ENCODE results near the gene MLPH. TPM values are rescaled to one million over a fixed set of nuclear protein-coding genes. Genes with fewer than 3 reads are reported as not detected.

MLPH gene
- polyA plus RNA-seq, 1 donor from 2014 or later, result not detected

DNA sequence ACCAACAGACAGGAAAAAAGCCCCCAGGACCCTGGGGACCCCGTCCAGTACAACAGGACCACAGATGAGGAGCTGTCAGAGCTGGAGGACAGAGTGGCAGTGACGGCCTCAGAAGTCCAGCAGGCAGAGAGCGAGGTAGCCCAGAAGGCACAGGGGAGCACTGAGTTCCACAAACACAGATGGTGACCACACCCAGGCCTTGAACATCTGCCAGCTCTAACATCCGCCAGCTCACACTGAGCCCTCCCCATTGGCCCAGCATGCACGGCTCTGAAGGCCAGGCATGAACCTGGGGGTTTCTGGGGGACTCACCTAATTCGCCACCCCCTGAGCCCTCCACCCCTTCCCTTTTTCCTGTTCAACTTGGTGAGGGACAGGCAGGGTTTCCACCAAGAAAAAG lies 53.8 kb downstream of the MLPH start:
- no peak overlapping the region for H3K27ac Mint-ChIP-seq
- no peaks in the 10 kb centered on the region for H3K4me1 Mint-ChIP-seq
- no peaks in the 10 kb centered on the region for H3K9me3 Mint-ChIP-seq
- H3K27me3 Mint-ChIP-seq, result peaks cover 7% of the 10 kb centered on the region
- H3K36me3 Mint-ChIP-seq, result no peaks in the 10 kb centered on the region
- no peak overlapping the region for H3K4me3 Mint-ChIP-seq

GRCh38 chr2:237541243-237541642 lies 54.2 kb downstream of the MLPH start:
- H3K27ac Mint-ChIP-seq, result no peak overlapping the region
- no peaks in the 10 kb centered on the region for H3K9me3 Mint-ChIP-seq
- H3K4me3 Mint-ChIP-seq, result no peak overlapping the region
- H3K36me3 Mint-ChIP-seq, result no peaks in the 10 kb centered on the region
- no peaks in the 10 kb centered on the region for H3K4me1 Mint-ChIP-seq
- peaks cover 7% of the 10 kb centered on the region for H3K27me3 Mint-ChIP-seq

DNA sequence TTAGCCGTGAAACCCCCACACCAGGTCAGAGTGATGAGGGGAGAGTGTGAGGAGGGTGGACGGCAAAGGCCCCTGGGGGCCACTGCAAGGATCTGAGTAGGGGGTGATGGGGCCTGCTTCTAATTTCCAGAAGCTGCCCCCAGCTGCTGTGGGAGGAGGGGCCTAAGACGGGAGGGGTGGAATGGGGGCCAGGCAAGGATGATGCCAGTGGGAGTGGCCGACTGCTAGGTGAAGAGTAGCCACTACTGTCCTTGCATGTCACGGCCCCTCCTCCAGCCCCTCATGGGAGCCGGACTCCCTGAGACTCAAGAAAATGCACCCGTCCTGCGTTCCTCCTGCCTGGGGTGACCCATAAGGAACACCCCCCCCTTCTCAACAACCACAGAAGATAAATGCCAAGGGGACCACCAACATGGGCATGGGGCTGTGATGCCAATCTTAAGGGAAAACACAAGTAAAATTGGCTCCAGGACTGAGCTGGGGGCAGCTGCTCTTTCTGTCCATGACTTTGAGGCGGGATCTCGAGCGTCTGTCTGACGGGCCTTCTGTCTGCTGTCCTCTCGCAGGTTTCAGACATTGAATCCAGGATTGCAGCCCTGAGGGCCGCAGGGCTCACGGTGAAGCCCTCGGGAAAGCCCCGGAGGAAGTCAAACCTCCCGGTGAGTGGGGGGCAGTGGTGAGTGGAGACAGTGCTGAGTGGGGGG lies 55.1 kb downstream of the MLPH start:
- Mint-ChIP-seq H3K27me3 (peaks cover 6% of the 10 kb centered on the region), H3K36me3 (no peaks in the 10 kb centered on the region), H3K4me1 (no peaks in the 10 kb centered on the region), H3K9me3 (no peaks in the 10 kb centered on the region), H3K4me3 (no peak overlapping the region), H3K27ac (no peak overlapping the region)

GRCh38 chr2:237546040-237546875 lies 59.2 kb downstream of the MLPH start:
- Mint-ChIP-seq H3K27ac (no peak overlapping the region), H3K4me1 (no peaks in the 10 kb centered on the region), H3K4me3 (no peak overlapping the region), H3K36me3 (no peaks in the 10 kb centered on the region), H3K27me3 (no peaks in the 10 kb centered on the region), H3K9me3 (no peaks in the 10 kb centered on the region)

- Mint-ChIP-seq H3K27ac (no peak overlapping the region), H3K4me3 (no peak overlapping the region), H3K9me3 (no peaks in the 10 kb centered on the region), H3K27me3 (no peaks in the 10 kb centered on the region), H3K4me1 (no peaks in the 10 kb centered on the region), H3K36me3 (no peaks in the 10 kb centered on the region)
Observed at GRCh38 chr2:237546876-237547395, 59.9 kb downstream of the MLPH start.

GRCh38 chr2:237547841-237548416 lies 60.9 kb downstream of the MLPH start:
- Mint-ChIP-seq H3K4me1 (no peaks in the 10 kb centered on the region), H3K27ac (no peak overlapping the region), H3K9me3 (peaks cover 0 to under 1% (median 0%) of the 10 kb centered on the region in 3 donors), H3K4me3 (no peak overlapping the region), H3K36me3 (no peaks in the 10 kb centered on the region), H3K27me3 (no peaks in the 10 kb centered on the region)

DNA sequence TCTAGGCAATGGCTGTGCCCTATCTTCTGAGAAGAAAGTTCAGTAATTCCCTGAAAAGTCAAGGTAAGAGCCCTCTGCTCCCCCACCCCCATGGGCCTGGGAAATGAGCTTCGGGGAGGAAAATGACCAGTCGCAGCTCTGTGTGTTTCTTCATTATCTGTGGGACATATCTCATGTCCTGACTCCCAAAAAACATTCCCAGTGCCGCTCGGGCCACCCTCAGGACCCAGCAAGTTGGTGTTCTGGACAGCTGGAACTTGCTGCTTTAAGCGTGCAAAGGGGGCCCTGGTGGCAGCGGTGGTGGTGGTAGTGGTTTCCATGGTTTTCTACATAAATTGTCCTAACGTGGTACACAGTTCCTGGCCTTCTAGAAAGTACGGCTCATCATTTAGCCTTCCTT lies 62.2 kb downstream of the MLPH start:
- no peak overlapping the region for H3K27ac Mint-ChIP-seq
- peaks cover 0 to 5% (median 0%) of the 10 kb centered on the region in 3 donors for H3K9me3 Mint-ChIP-seq
- H3K4me3 Mint-ChIP-seq, result no peak overlapping the region
- H3K36me3 Mint-ChIP-seq, result no peaks in the 10 kb centered on the region
- no peaks in the 10 kb centered on the region for H3K4me1 Mint-ChIP-seq
- no peaks in the 10 kb centered on the region for H3K27me3 Mint-ChIP-seq

DNA sequence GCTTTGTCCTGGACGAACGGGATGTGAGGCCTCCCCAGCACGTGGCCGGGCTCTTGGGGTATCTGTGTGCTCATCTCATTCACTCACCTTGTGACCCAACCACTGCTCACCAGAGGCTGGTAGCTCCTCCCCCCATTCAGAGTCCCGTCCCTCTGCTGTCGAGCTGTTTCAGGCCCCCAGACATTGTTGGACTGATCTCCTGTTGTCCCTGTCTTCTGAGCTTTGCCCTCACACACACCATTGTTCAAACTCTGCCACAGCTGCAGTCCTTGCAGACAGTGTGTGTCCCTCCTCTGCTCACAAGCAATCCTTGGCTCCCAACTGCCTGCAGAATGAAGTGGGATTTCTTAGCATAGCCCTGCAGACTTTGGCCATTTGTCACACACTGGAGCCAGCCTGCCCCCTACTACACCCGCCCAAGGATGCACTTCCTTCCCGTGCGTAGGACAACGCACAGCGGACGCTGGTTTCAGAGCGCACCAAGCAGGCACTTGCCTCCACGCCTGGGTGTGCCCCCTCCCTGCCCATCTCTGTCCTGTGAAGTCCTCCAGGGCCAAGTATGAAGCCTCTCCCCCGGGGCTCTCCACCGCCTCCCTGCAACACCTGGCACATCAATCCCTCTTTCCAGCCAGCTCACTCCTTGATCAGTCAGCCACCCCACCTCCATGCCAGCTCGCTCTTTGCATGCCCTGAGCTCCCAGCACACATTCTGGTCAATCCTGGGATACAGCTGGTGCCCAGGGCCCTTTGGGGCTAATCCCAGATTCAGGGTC lies 62.8 kb downstream of the MLPH start:
- Mint-ChIP-seq H3K36me3 (no peaks in the 10 kb centered on the region), H3K9me3 (peaks cover 0 to 5% (median 3%) of the 10 kb centered on the region in 3 donors), H3K4me3 (no peak overlapping the region), H3K4me1 (no peaks in the 10 kb centered on the region), H3K27ac (no peak overlapping the region), H3K27me3 (no peaks in the 10 kb centered on the region)

DNA sequence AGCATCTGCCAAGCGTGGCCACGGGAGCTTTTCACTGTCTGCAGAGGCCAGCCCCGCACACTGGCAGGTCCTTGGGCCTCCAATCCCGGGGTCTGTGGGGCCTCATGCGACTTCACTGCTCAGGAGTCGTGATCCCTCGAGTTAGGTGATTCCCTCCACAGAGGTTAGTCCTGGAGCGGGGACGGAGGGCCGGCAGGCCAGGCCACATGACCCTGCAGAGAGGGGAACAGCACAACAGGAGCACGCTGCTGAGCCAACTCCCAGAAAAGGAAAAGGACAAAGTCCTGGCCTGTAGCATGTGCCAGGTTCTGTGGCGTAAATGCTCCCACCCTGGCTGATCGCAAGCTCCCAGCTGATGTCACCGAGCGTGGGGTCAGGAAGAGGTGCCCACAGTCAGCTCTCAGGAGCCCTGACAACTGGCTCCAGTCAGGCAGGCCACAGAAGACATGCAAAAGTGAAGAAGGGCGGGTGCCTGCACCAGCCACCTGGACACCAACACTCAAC lies 64.1 kb downstream of the MLPH start:
- no peaks in the 10 kb centered on the region for H3K36me3 Mint-ChIP-seq
- H3K9me3 Mint-ChIP-seq, result peaks cover 3 to 8% (median 5%) of the 10 kb centered on the region in 3 donors
- H3K27ac Mint-ChIP-seq, result no peak overlapping the region
- H3K4me1 Mint-ChIP-seq, result no peaks in the 10 kb centered on the region
- peaks cover 1% of the 10 kb centered on the region for H3K27me3 Mint-ChIP-seq
- no peak overlapping the region for H3K4me3 Mint-ChIP-seq

DNA sequence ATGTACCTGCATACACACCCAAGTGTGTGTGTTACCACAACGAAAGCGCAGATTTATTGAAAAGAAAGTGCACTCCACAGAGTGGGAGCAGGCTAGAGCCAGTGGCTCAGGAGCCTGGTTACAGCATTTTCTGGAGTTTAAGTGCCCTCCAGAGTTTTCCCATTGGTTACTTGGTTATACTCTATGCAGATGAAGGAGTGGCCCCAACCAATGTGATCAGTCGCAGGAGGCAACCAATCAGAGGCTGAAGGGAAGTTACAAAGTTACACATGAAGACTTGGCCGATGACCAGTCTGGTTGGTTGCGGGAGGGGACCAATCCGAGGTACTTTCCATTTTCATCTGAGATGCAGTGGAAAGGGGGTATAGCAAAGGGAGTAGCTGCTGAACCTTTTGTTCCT lies 65.9 kb downstream of the MLPH start:
- Mint-ChIP-seq H3K36me3 (no peaks in the 10 kb centered on the region), H3K4me1 (no peaks in the 10 kb centered on the region), H3K4me3 (no peak overlapping the region), H3K9me3 (peaks cover 5 to 15% (median 7%) of the 10 kb centered on the region in 3 donors), H3K27me3 (peaks cover 2% of the 10 kb centered on the region), H3K27ac (no peak overlapping the region)

- no peaks in the 10 kb centered on the region for H3K4me1 Mint-ChIP-seq
- no peak overlapping the region for H3K4me3 Mint-ChIP-seq
- H3K36me3 Mint-ChIP-seq, result no peaks in the 10 kb centered on the region
- peaks cover 5 to 15% (median 7%) of the 10 kb centered on the region in 3 donors for H3K9me3 Mint-ChIP-seq
- H3K27me3 Mint-ChIP-seq, result peaks cover 3% of the 10 kb centered on the region
- no peak overlapping the region for H3K27ac Mint-ChIP-seq
Observed at GRCh38 chr2:237553948-237554347, 66.9 kb downstream of the MLPH start.

GRCh38 chr2:237555560-237555959 lies 68.5 kb downstream of the MLPH start:
- Mint-ChIP-seq H3K4me1 (no peaks in the 10 kb centered on the region), H3K9me3 (peaks cover 5 to 15% (median 7%) of the 10 kb centered on the region in 3 donors), H3K27ac (no peak overlapping the region), H3K4me3 (no peak overlapping the region), H3K36me3 (no peaks in the 10 kb centered on the region), H3K27me3 (peaks cover 12% of the 10 kb centered on the region)

GRCh38 chr2:237556773-237557632 lies 70.0 kb downstream of the MLPH start:
- H3K9me3 Mint-ChIP-seq, result peaks cover 5 to 15% (median 7%) of the 10 kb centered on the region in 3 donors
- H3K4me3 Mint-ChIP-seq, result no peak overlapping the region
- H3K36me3 Mint-ChIP-seq, result no peaks in the 10 kb centered on the region
- peaks cover 12% of the 10 kb centered on the region for H3K27me3 Mint-ChIP-seq
- H3K4me1 Mint-ChIP-seq, result no peaks in the 10 kb centered on the region
- H3K27ac Mint-ChIP-seq, result no peak overlapping the region

DNA sequence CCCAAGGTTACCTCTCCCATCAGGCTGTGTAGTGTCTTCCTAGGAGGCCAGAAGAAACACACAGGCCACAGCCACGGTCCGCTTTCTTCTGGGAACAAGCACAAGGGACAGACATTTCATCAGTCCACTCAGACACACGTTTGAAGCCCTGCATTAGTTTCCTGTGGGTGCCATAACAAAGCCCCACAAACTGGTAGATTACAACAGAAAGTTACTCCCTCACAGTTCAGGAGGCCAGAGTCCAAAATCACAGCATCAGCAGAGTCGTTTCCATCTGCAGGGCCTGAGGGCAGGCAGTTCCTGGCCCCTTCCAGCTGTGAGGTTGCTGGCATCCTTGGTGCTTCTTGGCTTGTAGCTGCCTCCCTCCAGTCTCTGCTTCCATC lies 70.6 kb downstream of the MLPH start:
- no peaks in the 10 kb centered on the region for H3K36me3 Mint-ChIP-seq
- no peaks in the 10 kb centered on the region for H3K4me1 Mint-ChIP-seq
- H3K27ac Mint-ChIP-seq, result no peak overlapping the region
- H3K4me3 Mint-ChIP-seq, result no peak overlapping the region
- H3K27me3 Mint-ChIP-seq, result peaks cover 12% of the 10 kb centered on the region
- H3K9me3 Mint-ChIP-seq, result peaks cover 5 to 15% (median 7%) of the 10 kb centered on the region in 3 donors

Measured in IgD-negative memory B cell (primary cell).